GM21529 (cell line): ENCODE data around the gene UNC5A.

ENCODE experiments used
- ATAC-seq: cut with Tn5 transposase; IDR thresholded peaks from one replicate; pipeline ENCODE4 v1.9.1; 2021; ENCODE audit not compliant: unreplicated experiment

Gene UNC5A

DNA sequence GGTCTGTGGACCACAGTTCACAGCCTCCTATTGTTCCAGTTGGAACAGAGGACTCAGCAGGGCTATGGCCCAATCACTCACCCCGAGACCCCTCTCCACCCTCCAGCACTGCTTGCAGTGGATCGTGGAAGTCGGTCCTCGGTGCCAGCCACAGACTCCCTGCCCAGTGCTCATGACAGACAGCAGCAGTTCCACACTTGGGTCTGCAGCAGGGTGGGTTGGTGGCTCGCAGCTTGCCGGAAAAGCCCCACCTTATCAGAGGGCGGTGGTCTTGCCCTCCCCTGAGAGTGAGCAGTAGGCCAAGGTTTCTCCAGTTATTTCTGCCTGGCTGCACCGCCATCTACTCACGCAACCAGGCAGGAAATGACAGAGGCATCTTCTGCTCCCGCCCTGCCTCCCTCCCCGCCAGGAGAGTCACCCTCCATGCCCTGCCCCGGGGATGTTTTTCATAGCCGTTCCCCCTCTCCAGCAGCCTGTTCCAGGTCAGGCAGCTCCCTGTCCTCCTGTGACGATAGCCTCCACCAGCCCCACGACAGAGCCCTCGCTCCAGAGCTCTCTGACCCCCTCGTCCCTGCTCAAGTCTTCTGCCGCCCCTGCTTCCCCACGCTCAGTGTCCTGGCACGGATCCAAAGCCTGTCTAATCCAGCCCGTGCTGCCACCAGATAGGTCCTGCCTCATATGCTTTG, 34.5 kb downstream of the UNC5A start:
- ATAC-seq: no peak

GRCh38 chr5:176845392-176845713, 35.0 kb downstream of the UNC5A start:
- no peak for ATAC-seq

DNA sequence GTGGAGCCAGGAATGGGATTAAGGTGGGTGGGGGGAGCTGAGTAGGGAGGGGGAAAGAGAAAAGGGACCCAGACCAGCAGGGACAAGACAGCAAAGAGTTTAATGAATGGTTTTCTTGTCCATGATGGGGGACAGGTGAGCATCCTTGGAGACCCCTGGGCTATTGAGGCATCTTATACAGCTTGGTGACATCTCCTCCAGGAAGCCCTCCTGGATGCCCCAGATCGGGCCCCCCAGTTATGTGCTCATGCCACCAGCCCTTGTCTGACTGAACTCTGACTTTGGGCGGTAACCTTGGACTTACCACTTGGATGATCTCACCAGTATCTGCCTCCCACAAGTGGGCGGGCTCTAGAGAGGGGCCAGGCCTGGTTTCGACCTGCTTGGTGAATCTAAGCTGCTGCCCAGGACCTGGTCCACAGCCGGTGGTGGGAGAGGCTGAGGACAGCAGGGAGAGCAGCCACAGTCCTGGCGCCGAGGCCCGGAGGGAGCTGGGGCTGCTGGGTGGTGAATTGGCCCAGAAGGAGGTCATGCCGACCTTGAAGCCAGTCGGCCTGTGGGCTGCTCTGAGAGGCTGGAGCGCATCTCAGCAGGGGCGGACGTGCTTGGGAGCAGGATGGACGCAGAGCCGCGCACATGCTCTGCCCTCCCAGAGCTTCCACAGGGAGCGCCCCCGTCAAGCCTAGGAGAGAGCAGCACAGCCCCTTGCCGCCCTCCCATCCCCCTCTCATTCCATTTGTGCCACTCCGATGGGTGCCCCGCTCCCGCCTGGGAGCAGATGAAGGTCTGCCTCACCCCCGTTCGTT, 36.2 kb downstream of the UNC5A start:
- no peak for ATAC-seq

DNA sequence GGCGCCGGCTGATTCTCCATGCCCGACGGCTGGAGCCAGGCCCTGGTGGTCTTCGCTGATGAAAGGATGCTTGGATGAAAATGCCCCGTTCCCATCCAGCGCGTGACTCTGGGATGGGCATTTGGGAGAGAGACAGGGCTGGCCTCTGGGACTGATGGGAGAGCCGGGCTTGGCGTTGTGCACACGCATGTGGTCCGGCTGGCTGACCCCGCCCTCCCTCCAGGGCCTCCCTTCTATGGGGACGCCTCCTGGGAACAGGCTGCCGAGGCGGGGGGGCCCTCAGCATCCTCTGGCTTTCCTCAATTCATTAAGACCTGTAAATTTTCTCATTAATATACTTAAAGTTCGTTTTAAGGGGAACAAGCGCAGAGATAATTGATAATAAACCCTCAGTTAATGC, 36.8 kb downstream of the UNC5A start:
- no peak for ATAC-seq

DNA sequence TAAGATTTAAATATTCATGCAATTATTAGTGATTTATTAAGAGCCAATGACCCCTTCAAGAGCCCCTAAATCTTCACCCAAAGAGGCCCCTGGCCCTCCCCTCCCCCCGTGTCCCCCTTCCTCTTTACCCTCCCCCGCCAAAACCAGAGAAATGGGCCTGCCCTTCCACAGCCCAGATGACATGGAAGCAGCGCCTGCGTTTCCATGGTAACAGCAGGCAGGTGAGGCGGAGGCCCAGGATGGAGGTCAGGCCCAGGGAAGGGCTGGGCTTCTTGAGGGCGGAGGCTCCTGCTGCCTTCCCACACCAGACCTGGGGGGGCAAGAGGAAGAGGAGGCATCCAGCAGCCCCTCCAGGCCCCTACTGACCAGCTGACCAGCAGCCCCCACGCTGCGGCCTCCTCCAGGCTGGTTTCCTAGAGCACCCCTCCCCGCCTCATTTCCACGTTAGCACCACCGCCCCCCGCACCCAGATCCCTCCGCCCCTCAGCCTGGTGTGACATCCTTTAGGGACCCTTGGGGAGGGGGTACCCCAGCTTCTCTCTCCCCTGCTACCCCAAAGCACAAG, 37.4 kb downstream of the UNC5A start:
- ATAC-seq: no peak

DNA sequence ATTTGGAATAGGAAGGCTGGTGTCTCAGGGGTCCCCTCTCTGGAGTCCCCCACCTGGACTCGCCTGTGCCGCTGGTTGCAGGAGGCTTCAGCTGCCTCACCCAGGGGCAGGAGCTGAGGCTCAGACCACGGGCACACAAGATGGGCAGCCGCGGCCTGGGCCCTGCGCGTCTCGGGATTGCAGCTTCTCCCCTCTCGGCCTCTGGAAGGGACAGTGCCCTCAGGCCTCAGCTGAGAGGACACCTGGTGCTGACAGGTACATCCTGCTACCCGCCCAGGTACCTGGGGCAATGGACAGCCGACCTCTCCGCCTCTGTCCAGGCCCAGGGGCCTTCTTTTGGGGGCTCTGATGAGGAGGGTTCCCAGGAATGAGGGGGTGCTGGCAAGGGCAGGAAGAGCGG, 38.3 kb downstream of the UNC5A start:
- no peak for ATAC-seq

DNA sequence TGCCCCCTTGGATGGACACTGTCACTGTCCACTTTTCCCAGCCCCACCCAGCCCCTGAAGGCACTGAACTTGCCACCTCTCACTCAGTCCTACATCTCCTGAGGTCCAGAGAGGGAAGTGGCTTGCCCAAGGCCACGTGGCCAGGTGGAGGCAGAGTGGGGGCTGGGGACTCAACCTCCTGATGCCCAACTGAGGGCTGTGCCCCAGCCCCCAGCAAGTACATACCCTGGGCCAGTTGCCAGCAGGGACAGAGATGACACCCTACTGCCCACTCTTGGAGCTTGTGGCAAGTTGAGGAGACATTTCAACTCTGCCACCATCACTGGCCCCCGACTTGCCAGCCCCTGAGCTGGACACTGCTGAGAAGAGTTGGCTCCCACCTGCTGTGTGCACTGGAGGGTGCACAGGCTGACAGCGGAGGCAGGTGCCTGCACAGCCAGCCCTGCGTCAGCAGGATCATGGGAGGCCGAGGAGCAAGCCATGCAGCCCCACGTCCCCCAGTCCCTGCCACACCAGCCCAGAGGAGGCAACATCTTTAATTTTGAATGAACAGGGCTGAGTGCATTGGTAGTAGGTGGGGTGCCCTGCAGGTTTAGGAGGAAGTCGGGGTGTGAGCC, 39.4 kb downstream of the UNC5A start:
- no peak for ATAC-seq

- no peak for ATAC-seq
Measured at GRCh38 chr5:176850371-176851245, 40.2 kb downstream of the UNC5A start.

- ATAC-seq: no peak
Measured at GRCh38 chr5:176851380-176851779, 41.0 kb downstream of the UNC5A start.

DNA sequence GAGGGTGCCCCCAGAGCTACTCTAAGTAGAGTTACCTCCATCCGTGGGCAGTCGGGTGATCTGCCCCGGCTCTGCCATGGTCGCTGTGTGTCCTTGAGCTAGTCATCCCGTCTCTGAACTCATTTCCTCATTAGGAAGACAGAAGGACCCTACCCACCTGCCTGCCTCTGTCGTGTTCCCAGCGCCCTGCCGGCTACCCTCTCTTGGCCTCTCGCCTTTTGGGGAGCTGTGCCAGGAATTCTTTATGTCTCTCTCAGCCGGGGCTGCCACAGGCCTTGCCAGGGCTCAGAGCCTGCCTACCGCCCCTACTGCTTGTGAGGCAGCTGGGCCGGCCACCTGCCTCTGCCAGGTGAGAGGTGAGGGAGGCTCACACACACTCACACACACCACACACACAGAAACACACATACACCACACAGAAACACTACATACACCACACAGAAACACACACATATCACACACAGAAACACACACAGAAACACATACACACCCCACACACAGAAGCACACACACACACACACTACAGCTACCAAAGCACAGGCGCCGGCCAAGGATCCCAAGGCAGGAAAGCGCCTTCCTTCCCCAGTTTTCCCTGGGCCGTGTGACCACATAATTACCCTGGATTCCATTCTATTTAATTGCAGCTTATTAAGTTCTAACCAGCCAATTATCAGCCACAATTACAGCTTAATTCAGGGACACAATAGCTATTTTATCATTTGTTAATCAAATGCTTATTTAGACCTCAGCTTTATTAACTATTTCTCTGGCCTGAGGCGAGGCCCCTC, 41.7 kb downstream of the UNC5A start:
- no peak for ATAC-seq

DNA sequence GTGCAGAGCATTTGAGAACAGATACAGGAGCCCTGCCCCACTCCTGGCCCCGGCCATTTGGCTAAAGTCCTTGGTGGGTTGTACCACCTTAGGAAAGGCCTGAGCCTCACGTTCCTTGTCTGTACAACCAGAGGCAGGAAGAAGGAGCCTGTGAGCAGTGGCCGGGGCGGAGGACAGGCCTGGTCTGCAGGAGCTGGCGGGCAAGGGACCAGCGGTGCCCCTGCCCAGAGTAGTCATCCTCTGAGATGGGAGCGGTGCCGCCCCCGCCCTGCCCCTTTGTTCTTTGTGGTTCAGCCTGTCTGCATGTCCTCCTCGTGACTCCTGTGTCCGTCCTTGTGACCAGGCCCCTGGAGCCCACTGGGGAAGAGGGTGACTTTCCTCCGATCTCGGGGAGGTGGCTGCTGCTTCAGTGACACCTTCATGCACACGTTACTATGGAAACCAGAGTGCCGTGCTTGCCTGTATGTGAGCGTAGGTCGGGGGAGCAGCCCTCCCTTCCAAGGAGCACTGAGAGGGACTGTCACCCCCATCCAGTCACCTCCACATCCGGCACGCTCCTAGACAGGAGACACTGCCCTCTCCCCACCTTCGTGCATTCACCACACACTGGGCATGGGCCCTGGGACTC, 42.9 kb downstream of the UNC5A start:
- no peak for ATAC-seq

GRCh38 chr5:176854164-176854563, 43.8 kb downstream of the UNC5A start:
- ATAC-seq: no peak

GRCh38 chr5:176855598-176855997, 45.2 kb downstream of the UNC5A start:
- ATAC-seq: no peak

- ATAC-seq: no peak
Measured at GRCh38 chr5:176856746-176857145, 46.4 kb downstream of the UNC5A start.

DNA sequence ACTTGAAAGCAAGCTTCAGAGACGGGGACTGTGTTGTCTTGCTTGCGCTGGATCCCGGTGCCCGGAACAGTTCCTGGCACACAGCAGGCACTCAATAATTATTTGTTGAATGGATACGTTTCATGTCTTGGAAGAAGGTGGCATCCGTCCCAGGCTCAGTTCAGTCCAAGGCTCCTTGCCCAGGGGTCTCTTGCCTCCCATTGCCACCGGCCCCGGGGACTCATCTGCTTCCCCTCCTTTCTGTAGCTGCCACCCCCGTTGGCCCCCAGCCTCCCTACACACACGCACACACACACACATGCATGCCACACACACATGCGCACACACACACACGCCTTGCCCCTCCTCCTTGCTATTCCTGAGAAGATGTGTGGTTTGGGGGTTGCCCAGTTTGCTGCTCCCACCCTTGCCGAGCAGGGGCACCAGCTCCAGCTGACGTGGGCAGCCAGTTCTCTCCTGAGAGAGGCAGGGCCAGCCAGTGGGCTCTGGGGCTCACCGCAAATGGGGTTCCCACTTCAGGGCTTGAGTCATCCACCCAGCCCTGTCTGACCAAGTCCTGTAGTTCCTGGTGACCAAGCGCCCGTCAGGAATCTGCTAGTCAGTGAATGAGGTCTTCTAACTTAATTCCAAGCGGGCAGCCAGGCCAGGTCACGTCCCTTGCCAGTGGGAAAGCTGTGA, 47.0 kb downstream of the UNC5A start:
- no peak for ATAC-seq

DNA sequence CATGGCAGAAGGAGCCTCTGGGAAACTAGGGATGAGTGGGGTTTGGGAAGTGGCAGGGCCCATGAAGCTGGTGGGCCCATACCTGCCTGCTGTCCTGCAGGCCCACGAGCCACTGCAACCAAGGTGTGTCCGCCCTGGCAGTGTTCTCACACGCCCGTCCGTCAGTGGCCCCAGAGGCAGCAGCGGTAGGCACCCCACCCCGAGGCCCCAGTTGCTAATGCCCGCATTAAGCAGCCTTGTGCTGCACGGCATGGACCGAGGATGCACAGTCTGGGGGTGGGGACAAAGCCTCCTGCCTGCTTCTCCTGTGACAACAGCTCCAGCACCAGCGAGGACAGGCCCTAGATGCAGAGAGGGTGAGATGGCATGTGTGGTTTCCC, 47.5 kb downstream of the UNC5A start:
- ATAC-seq: no peak

- no peak for ATAC-seq
Measured at GRCh38 chr5:176859916-176860315, 49.6 kb downstream of the UNC5A start.

- no peak for ATAC-seq
Measured at GRCh38 chr5:176860381-176860780, 50.0 kb downstream of the UNC5A start.

DNA sequence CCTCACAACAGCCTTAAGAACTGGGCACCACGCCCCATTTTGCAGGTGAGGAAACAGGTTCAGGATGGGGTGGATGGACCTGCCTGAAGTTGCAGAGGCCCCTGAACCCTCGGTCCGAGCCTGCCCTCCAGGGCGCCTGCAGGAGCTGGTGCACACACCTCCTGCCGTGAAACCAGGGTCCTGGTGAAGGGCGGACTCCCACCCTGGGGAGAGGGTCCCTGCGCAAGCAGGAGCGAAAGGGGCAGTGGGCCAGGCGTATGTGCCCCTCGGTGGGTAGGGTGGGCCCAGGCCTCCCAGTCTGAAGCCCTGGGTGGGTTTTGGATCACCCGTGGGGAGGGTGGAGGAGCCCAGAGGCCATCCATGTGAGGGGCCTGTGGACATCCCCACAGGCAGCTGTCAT, 50.9 kb downstream of the UNC5A start:
- ATAC-seq: no peak
